GM12874 (cell line): Measurements from ENCODE around the gene GAPT.

Experiments
- TF ChIP-seq, protein P1 (sequence below): IDR thresholded peaks from 2 replicates; pipeline ENCODE4 v1.5.1; 2011; ENCODE audit warnings: low read depth, mild to moderate bottlenecking, control low read depth, low read length, moderate library complexity; ENCODE audit not compliant: insufficient read depth

GAPT gene

DNA sequence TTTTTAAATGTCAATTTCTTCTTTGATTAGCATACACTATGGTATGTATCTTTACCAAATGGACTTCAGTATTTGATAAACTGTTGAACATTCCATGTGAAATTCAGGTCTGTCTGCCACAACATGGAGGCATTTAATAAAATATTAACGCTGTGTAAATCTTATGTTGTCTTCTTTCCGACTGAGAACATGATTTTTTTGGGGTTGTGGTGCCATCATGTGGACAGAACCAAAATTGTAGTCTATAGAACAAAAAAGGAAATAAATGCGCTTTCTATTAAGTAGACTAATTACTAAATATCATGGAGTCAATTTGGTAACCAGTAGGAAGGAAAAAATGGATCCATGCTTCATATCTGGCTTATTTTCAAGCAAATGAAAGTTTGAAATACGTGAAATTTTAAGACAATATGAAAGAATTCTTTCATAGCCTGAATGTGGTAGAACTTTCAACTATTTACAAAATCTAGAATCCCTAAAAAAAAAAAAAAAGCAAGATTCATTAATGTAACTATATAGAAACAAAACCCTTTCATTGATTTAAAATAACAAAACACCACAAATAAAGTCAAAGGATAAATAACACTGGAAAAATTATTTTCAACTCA lies 28.5 kb upstream of the GAPT start:
- TF ChIP-seq, protein P1, sequence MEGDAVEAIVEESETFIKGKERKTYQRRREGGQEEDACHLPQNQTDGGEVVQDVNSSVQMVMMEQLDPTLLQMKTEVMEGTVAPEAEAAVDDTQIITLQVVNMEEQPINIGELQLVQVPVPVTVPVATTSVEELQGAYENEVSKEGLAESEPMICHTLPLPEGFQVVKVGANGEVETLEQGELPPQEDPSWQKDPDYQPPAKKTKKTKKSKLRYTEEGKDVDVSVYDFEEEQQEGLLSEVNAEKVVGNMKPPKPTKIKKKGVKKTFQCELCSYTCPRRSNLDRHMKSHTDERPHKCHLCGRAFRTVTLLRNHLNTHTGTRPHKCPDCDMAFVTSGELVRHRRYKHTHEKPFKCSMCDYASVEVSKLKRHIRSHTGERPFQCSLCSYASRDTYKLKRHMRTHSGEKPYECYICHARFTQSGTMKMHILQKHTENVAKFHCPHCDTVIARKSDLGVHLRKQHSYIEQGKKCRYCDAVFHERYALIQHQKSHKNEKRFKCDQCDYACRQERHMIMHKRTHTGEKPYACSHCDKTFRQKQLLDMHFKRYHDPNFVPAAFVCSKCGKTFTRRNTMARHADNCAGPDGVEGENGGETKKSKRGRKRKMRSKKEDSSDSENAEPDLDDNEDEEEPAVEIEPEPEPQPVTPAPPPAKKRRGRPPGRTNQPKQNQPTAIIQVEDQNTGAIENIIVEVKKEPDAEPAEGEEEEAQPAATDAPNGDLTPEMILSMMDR: peak; percentile 20; the same call in 1 of the 2 replicates

DNA sequence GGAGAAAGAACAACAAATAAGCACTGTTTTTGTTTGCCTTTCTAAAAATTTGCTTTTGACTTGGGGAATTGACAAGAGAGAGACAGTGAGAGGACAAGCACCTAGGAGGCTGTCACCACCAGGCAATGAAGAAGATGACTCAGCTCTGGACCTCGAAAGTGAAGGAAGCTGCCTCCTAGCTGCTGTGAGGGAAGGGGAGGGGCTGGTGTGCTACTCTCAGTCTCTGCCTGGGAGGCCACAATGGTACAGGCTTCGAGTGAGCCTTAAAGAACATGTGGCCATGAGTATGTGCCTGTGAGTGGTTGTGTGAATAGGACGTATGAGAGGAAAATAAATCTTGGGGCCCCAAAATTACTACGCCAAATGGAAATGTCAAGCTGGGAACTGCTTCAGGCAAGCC lies 24.3 kb upstream of the GAPT start:
- TF ChIP-seq, protein P1: no peak

GRCh38 chr5:58469896-58470295 lies 21.3 kb upstream of the GAPT start:
- TF ChIP-seq, protein P1: no peak

GRCh38 chr5:58475404-58475803 lies 15.8 kb upstream of the GAPT start:
- TF ChIP-seq, protein P1: no peak

DNA sequence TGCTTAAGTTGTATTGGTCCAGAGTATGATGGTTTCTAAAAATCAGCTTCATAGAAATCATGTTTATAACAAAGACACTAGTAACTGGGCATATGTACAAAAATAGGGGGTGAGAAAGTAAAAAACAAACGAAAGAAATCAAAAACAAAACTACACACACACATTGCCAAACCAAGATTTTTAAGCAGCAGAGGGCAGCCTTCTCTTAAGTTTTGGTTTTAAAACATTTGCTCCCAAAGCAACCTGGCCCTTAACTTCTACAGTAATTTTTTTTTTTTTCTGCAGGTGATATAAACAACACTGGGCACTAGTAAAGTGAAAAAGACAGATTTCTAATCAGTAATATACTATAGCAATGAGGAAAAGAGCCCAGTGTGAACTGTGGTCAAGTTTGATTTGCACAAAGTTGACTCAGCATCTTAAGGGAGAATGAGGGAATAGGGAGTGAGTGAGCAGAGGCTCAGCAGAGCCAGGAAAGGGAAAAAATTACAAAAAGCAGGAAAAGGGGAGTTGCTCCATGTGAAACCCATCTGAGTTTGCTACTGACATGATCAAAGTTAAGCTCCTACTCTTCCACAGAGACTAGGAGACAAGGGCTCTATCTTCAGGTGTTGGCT lies 13.4 kb upstream of the GAPT start:
- TF ChIP-seq, protein P1: 0 out of 2 replicates have a peak, but pooled peaks have one; percentile 7

GRCh38 chr5:58481066-58481676 lies 10.1 kb upstream of the GAPT start:
- TF ChIP-seq, protein P1: no peak

DNA sequence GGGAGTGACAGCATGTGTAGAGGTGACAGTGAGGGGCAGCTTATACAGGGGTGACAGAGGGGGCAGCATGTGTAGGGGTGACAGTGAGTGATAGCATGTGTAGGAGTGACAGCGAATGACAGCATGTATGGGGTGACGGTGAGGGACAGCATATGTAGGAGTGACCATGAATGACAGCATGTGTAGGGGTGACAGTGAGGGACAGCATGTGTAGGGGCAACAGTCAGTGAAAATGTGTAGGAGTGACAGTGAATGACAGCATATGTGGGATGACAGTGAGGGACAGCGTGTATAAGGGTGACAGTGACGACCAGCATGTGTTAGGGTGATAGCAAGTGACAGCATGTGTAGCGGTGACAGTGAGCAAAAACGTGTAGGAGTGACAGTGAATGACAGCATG lies 9.4 kb upstream of the GAPT start:
- TF ChIP-seq, protein P1: no peak
